NB4 (cell line): Measurements from ENCODE around the gene GPR27.

Experiments
- CTCF ChIP-seq: IDR thresholded peaks from one replicate; pipeline ENCODE4 v1.5.1; 2012; ENCODE audit warnings: low read depth, low read length
- MYC ChIP-seq: IDR thresholded peaks from 2 replicates; pipeline ENCODE4 v1.6.1; 2011; ENCODE audit warnings: low read depth, low read length
- POLR2A ChIP-seq: IDR thresholded peaks from 2 replicates; pipeline ENCODE4 v1.6.1; 2011; ENCODE audit warnings: mild to moderate bottlenecking; ENCODE audit not compliant: insufficient read length; ENCODE audit errors: extremely low read depth

- TF ChIP-seq CTCF (no peak), POLR2A (no peak), MYC (no peak)
Observed at GRCh38 chr3:71754610-71755253, 1.1 kb downstream of the GPR27 start.
